Activated CD4-positive, alpha-beta T cell treated with anti-CD3 and anti-CD28 coated beads, Interleukin-2, amount 10 ng/mL, durations not matched to agents 7 days and 5 days (primary cell): ENCODE data around the gene AP1M1. TPM values are rescaled to one million over a fixed set of nuclear protein-coding genes. Genes with fewer than 3 reads are reported as not detected.

Experiments
- CTCF ChIA-PET: fragments of 350-600 bp; sonication (Branson Sonifier 250); formaldehyde crosslinking; loops from one replicate; lab custom pipeline; 2021; ENCODE audit warnings: antibody characterized with exemption; lab: Charles Lee
- POLR2A ChIA-PET: fragments of 350-600 bp; sonication (Branson Sonifier 250); formaldehyde crosslinking; loops from one replicate; lab custom pipeline; 2021; ENCODE audit warnings: antibody characterized with exemption; lab: Charles Lee
- DNase-seq: peaks from one replicate; pipeline ENCODE4 v3.0.0-alpha.2; 2020
- H3K27ac Mint-ChIP-seq: one replicate; pipeline ENCODE4 v1.8.0; 2021; ENCODE audit warnings: mild to moderate bottlenecking, moderate library complexity, mixed read lengths
- H3K27me3 Mint-ChIP-seq: one replicate; pipeline ENCODE4 v1.8.0; 2021; ENCODE audit warnings: mixed read lengths
- H3K36me3 Mint-ChIP-seq: one replicate; pipeline ENCODE4 v1.8.0; 2021; ENCODE audit warnings: low read depth, mixed read lengths
- H3K4me1 Mint-ChIP-seq: one replicate; pipeline ENCODE4 v1.8.0; 2021; ENCODE audit warnings: mixed read lengths
- H3K4me3 Mint-ChIP-seq: one replicate; pipeline ENCODE4 v1.8.0; 2021; ENCODE audit warnings: mild to moderate bottlenecking, moderate library complexity, mixed read lengths
- H3K9me3 Mint-ChIP-seq: one replicate; pipeline ENCODE4 v1.8.0; 2021; ENCODE audit warnings: mixed read lengths
- total RNA-seq, 2 experiments: library from RNA; stranded (reverse); gene quantifications; one replicate each; pipeline ENCODE4 v1.2.3, GENCODE V29; 2021

AP1M1 gene
- 100 to 1,000 TPM; 129 to 150 TPM for total RNA-seq

- H3K9me3 Mint-ChIP-seq = no peaks in the 10 kb centered on the region
- ChIA-PET POLR2A (interaction anchor here (0.5 to 1.2 kb wide), 2 partner anchors 13 to 107 kb away, joined by 4 to 6 read pairs; partner anchors contain the start of gene FAM32A), CTCF (interaction anchor here (0.8 to 1.4 kb wide), 4 partner anchors 12 to 189 kb away, joined by 3 to 6 read pairs (median 4); partner anchors contain the start of gene FAM32A)
- H3K4me1 Mint-ChIP-seq = peaks cover 46% of the 10 kb centered on the region
- peak within 1 kb of the TSS; percentile 92 for H3K27ac Mint-ChIP-seq
- peak; percentile 99 for DNase-seq
- no peaks in the 10 kb centered on the region for H3K27me3 Mint-ChIP-seq
- H3K4me3 Mint-ChIP-seq = peak within 1 kb of the TSS; percentile 93
- H3K36me3 Mint-ChIP-seq = peaks cover 36% of the 10 kb centered on the region
Observed at GRCh38 chr19:16197622-16198369, at the start of gene AP1M1. TSS of gene AP1M1 (plus strand) at chr19:16197911. CDS start at chr19:16198027, 116 bp downstream.

GRCh38 chr19:16148443-16149229 lies 49.1 kb upstream of the AP1M1 start:
- Mint-ChIP-seq H3K27me3 (no peaks in the 10 kb centered on the region), H3K4me1 (peaks cover 38% of the 10 kb centered on the region), H3K4me3 (no peak overlapping the region), H3K36me3 (peaks cover 52% of the 10 kb centered on the region), H3K27ac (peak overlapping the region; percentile 68), H3K9me3 (no peaks in the 10 kb centered on the region)
- ChIA-PET CTCF (interaction anchor here (0.6 to 2.6 kb wide), 4 partner anchors 22 to 791 kb away, joined by 3 to 8 read pairs (median 4); no protein-coding TSS in a partner anchor), POLR2A (no interaction called here)
- no peak for DNase-seq

GRCh38 chr19:16153582-16154336 lies 44.0 kb upstream of the AP1M1 start:
- H3K4me3 Mint-ChIP-seq = no peak overlapping the region
- peaks cover 74% of the 10 kb centered on the region for H3K36me3 Mint-ChIP-seq
- CTCF ChIA-PET = interaction anchor here (1.0 to 1.9 kb wide), 4 partner anchors 8 to 59 kb away, joined by 3 to 8 read pairs (median 4); no protein-coding TSS in a partner anchor
- H3K27ac Mint-ChIP-seq = no peak overlapping the region
- H3K4me1 Mint-ChIP-seq = peaks cover 27% of the 10 kb centered on the region
- H3K27me3 Mint-ChIP-seq = no peaks in the 10 kb centered on the region
- no peaks in the 10 kb centered on the region for H3K9me3 Mint-ChIP-seq
- peak; percentile 22 for DNase-seq
- POLR2A ChIA-PET = no interaction called here

DNA sequence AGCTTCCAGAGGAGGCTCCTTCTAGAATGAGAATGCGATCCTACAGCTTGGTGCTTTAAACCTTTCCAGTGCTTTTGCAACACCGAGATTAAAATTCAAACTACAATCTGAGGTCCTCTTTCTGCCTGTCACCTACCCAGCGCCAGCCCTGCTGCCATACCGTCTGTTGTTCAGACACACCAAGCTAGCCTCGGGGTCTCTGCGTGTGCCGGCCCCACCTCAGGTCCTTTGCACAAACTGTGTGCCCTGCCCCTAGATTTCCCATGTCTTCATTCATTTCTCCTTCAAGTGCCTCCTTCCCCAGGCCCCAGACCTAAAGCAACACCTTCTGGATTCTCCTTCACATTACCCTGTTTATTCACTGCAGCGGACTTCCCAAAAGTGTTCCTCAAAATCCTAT lies 43.2 kb upstream of the AP1M1 start:
- H3K9me3 Mint-ChIP-seq = no peaks in the 10 kb centered on the region
- H3K4me1 Mint-ChIP-seq = peaks cover 19% of the 10 kb centered on the region
- H3K27me3 Mint-ChIP-seq = no peaks in the 10 kb centered on the region
- peaks cover 66% of the 10 kb centered on the region for H3K36me3 Mint-ChIP-seq
- DNase-seq = no peak
- H3K4me3 Mint-ChIP-seq = no peak overlapping the region
- CTCF ChIA-PET = interaction anchor here (1.2 to 1.5 kb wide), 2 partner anchors 15 to 60 kb away, joined by 3 to 4 read pairs; no protein-coding TSS in a partner anchor
- POLR2A ChIA-PET = no interaction called here
- H3K27ac Mint-ChIP-seq = no peak overlapping the region

- peaks cover 17% of the 10 kb centered on the region for H3K4me1 Mint-ChIP-seq
- DNase-seq = no peak
- no peak overlapping the region for H3K27ac Mint-ChIP-seq
- H3K4me3 Mint-ChIP-seq = no peak overlapping the region
- H3K27me3 Mint-ChIP-seq = no peaks in the 10 kb centered on the region
- no peaks in the 10 kb centered on the region for H3K9me3 Mint-ChIP-seq
- ChIA-PET POLR2A (no interaction called here), CTCF (interaction anchor here (0.6 to 1.2 kb wide), 3 partner anchors 15 to 785 kb away, joined by 3 to 5 read pairs (median 3); no protein-coding TSS in a partner anchor)
- H3K36me3 Mint-ChIP-seq = peaks cover 63% of the 10 kb centered on the region
Observed at GRCh38 chr19:16155128-16155527, 42.6 kb upstream of the AP1M1 start.

DNA sequence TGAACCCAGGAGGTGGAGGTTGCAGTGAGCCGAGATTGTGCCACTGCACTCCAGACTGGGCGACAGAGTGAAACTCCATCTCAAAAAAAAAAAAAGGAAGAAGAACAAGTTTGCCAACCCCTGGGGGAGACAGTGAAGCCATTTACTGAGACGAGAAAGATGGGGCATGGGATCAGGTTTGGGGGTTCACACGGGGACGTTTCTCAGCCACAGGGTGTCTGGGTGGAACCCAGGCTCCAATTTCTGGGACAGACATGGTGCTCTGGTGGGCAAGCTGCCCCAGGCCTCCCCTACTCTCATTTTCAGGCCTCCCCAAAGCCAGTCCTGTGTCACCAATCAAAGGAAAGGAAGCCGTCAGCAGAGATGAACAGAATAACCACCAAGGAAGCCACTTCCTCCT lies 40.8 kb upstream of the AP1M1 start:
- POLR2A ChIA-PET = interaction anchor here (0.7 to 0.8 kb wide), 2 partner anchors 45 to 796 kb away, joined by 3 to 5 read pairs; no protein-coding TSS in a partner anchor
- H3K4me1 Mint-ChIP-seq = peaks cover 33% of the 10 kb centered on the region

DNA sequence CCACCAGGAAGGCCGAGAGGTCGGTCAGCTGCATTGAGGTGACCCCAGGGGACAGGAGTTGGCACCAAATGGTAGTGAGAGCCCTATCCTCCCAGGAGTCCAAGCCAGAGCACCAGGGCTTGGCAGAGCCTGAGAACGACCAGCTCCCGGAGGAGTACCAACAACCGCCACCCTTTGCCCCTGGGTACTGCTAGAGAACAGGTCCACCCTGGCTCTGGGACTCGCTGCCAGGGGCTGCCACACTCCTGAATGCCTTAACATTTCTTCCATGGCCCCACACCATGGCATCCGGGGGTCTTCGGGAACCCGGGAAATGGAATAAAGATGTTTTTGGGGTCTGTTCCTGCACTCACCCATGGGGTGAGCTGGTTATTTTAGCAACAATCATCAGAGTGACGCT lies 40.1 kb upstream of the AP1M1 start:
- Mint-ChIP-seq H3K9me3 (no peaks in the 10 kb centered on the region), H3K27ac (no peak overlapping the region), H3K36me3 (peaks cover 51% of the 10 kb centered on the region), H3K4me1 (peaks cover 34% of the 10 kb centered on the region), H3K4me3 (no peak overlapping the region), H3K27me3 (no peaks in the 10 kb centered on the region)
- POLR2A ChIA-PET = no interaction called here
- CTCF ChIA-PET = interaction anchor here (2.1 kb wide), 1 partner anchor 11 kb away, joined by 8 read pairs; no protein-coding TSS in a partner anchor
- no peak for DNase-seq

More for the DNA sequence above, 40.8 kb upstream of the AP1M1 start:
- H3K4me3 Mint-ChIP-seq = no peak overlapping the region
- CTCF ChIA-PET = interaction anchor here (0.7 to 2.1 kb wide), 2 partner anchors 10 to 1158 kb away, joined by 3 to 8 read pairs; no protein-coding TSS in a partner anchor
- H3K27ac Mint-ChIP-seq = peak overlapping the region; percentile 50
- no peak for DNase-seq
- H3K9me3 Mint-ChIP-seq = no peaks in the 10 kb centered on the region
- H3K36me3 Mint-ChIP-seq = peaks cover 55% of the 10 kb centered on the region
- no peaks in the 10 kb centered on the region for H3K27me3 Mint-ChIP-seq

DNA sequence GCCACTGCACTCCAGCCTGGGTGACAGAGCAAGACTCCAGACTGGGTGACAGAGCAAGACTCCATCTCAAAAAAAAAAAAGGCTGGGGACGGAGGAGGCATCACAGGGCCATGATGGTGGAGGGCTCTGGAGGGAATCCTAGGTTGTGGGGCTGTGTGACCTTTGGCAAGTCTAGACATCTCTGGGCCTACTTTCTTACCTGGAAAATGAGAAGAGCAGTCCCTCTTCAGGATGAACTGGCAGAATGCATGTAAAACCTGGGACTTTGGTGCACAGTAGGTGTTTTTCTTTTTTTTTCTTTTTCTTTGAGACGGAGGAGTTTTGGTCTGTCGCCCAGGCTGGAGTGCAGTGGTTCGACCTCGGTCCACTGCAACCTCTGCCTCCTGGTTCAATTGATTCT lies 38.1 kb upstream of the AP1M1 start:
- DNase-seq = no peak
- ChIA-PET POLR2A (interaction anchor here (0.7 kb wide), 1 partner anchor 68 kb away, joined by 4 read pairs; no protein-coding TSS in a partner anchor), CTCF (interaction anchor here (1.1 kb wide), 1 partner anchor 25 kb away, joined by 3 read pairs; the partner anchor contains the start of gene FAM32A)
- Mint-ChIP-seq H3K4me1 (peaks cover 29% of the 10 kb centered on the region), H3K27me3 (no peaks in the 10 kb centered on the region), H3K36me3 (peaks cover 31% of the 10 kb centered on the region), H3K4me3 (no peak overlapping the region), H3K9me3 (no peaks in the 10 kb centered on the region), H3K27ac (peak overlapping the region; percentile 19)

- Mint-ChIP-seq H3K9me3 (no peaks in the 10 kb centered on the region), H3K36me3 (peaks cover 23% of the 10 kb centered on the region), H3K4me3 (no peak overlapping the region), H3K27me3 (no peaks in the 10 kb centered on the region), H3K4me1 (peaks cover 21% of the 10 kb centered on the region), H3K27ac (no peak overlapping the region)
- no peak for DNase-seq
- POLR2A ChIA-PET = interaction anchor here (0.7 kb wide), 1 partner anchor 43 kb away, joined by 3 read pairs; no protein-coding TSS in a partner anchor
- CTCF ChIA-PET = interaction anchor here (1.1 kb wide), 1 partner anchor 24 kb away, joined by 3 read pairs; the partner anchor contains the start of gene FAM32A
Observed at GRCh38 chr19:16160445-16160942, 37.2 kb upstream of the AP1M1 start.

- DNase-seq = peak; percentile 17
- peak overlapping the region; percentile 37 for H3K27ac Mint-ChIP-seq
- H3K36me3 Mint-ChIP-seq = peaks cover 19% of the 10 kb centered on the region
- H3K9me3 Mint-ChIP-seq = no peaks in the 10 kb centered on the region
- CTCF ChIA-PET = interaction anchor here (1.1 to 1.8 kb wide), 3 partner anchors 8 to 120 kb away, joined by 3 to 8 read pairs (median 4); no protein-coding TSS in a partner anchor
- POLR2A ChIA-PET = interaction anchor here (0.6 to 0.7 kb wide), 2 partner anchors 14 to 43 kb away, joined by 3 to 4 read pairs; no protein-coding TSS in a partner anchor
- H3K4me3 Mint-ChIP-seq = no peak overlapping the region
- peaks cover 19% of the 10 kb centered on the region for H3K4me1 Mint-ChIP-seq
- H3K27me3 Mint-ChIP-seq = no peaks in the 10 kb centered on the region
Observed at GRCh38 chr19:16160943-16161560, 36.7 kb upstream of the AP1M1 start.

GRCh38 chr19:16161840-16162239 lies 35.9 kb upstream of the AP1M1 start:
- Mint-ChIP-seq H3K9me3 (no peaks in the 10 kb centered on the region), H3K4me1 (peaks cover 19% of the 10 kb centered on the region), H3K4me3 (no peak overlapping the region), H3K36me3 (peaks cover 13% of the 10 kb centered on the region), H3K27me3 (no peaks in the 10 kb centered on the region), H3K27ac (no peak overlapping the region)
- CTCF ChIA-PET = interaction anchor here (1.0 to 1.8 kb wide), 4 partner anchors 9 to 121 kb away, joined by 3 to 8 read pairs (median 4); partner anchors contain the start of gene HSH2D
- no peak for DNase-seq
- POLR2A ChIA-PET = interaction anchor here (0.6 kb wide), 1 partner anchor 15 kb away, joined by 4 read pairs; no protein-coding TSS in a partner anchor
